ENCODE results near the gene PEX7.

- TF ChIP-seq, protein P1, sequence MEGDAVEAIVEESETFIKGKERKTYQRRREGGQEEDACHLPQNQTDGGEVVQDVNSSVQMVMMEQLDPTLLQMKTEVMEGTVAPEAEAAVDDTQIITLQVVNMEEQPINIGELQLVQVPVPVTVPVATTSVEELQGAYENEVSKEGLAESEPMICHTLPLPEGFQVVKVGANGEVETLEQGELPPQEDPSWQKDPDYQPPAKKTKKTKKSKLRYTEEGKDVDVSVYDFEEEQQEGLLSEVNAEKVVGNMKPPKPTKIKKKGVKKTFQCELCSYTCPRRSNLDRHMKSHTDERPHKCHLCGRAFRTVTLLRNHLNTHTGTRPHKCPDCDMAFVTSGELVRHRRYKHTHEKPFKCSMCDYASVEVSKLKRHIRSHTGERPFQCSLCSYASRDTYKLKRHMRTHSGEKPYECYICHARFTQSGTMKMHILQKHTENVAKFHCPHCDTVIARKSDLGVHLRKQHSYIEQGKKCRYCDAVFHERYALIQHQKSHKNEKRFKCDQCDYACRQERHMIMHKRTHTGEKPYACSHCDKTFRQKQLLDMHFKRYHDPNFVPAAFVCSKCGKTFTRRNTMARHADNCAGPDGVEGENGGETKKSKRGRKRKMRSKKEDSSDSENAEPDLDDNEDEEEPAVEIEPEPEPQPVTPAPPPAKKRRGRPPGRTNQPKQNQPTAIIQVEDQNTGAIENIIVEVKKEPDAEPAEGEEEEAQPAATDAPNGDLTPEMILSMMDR (IDR thresholded peaks at IDR 0.05 in 2 of 3, conservative IDR thresholded peaks at IDR 0.05 in 1 of 3; ENCODE audit: control insufficient read depth in 2 of 3, extremely low read depth in 1 of 3, insufficient read depth in 1 of 3, low read depth in 3 of 3, low read length in 3 of 3) = no peak
- no peak for TF ChIP-seq SIN3A (IDR thresholded peaks at IDR 0.05; ENCODE audit: low read depth, low read length)
- TF ChIP-seq TCF12 (IDR thresholded peaks at IDR 0.05; ENCODE audit: low read depth, low read length) = no peak
Measured at GRCh38 chr6:136955123-136955522, 132.7 kb downstream of the PEX7 start.
